Osteoblast (primary cell): ENCODE measurements around the gene SSC4D. TPM values are rescaled to one million over a fixed set of nuclear protein-coding genes. Genes with fewer than 3 reads are reported as not detected.

ENCODE experiments used
- DNase-seq: peaks from one replicate; pipeline ENCODE4 v3.0.0; 2011; ENCODE audit warnings: low spot score, mixed read lengths; ENCODE audit not compliant: insufficient read length; ENCODE audit errors: missing footprints
- H2AFZ ChIP-seq: 2 replicates; pipeline ENCODE4 v1.6.0; 2011; ENCODE audit warnings: mild to moderate bottlenecking, low read length
- H3K27ac ChIP-seq: 2 replicates; pipeline ENCODE4 v1.5.1; 2011; ENCODE audit warnings: mild to moderate bottlenecking, low read depth, low read length, moderate library complexity
- H3K27me3 ChIP-seq: 2 replicates; pipeline ENCODE4 v1.6.0; 2012; ENCODE audit warnings: mild to moderate bottlenecking, control low read depth, inconsistent platforms, low read length, moderate library complexity; ENCODE audit not compliant: insufficient read depth
- H3K36me3 ChIP-seq: 2 replicates; pipeline ENCODE4 v1.5.1; 2011; ENCODE audit warnings: mild to moderate bottlenecking, low read length, control low read depth, moderate library complexity; ENCODE audit not compliant: insufficient read depth
- H3K4me1 ChIP-seq: 2 replicates; pipeline ENCODE4 v1.5.1; 2011; ENCODE audit warnings: mild to moderate bottlenecking, low read length, control low read depth, moderate library complexity; ENCODE audit not compliant: insufficient read depth
- H3K4me2 ChIP-seq: 2 replicates; pipeline ENCODE4 v1.6.0; 2011; ENCODE audit warnings: mild to moderate bottlenecking, low read length; ENCODE audit not compliant: insufficient read depth
- H3K4me3 ChIP-seq: fragments of 200-600 bp; sonication (generic); 3 replicates; pipeline ENCODE4 v1.5.1; 2012; ENCODE audit warnings: mild to moderate bottlenecking, low read length, inconsistent platforms; ENCODE audit not compliant: insufficient read depth
- H3K79me2 ChIP-seq: 2 replicates; pipeline ENCODE4 v1.6.0; 2012; ENCODE audit warnings: mild to moderate bottlenecking, low read length, control low read depth, inconsistent platforms; ENCODE audit not compliant: insufficient read depth
- H3K9me3 ChIP-seq: 2 replicates; pipeline ENCODE4 v1.5.1; 2011; ENCODE audit warnings: low read depth, low read length, control low read depth
- H4K20me1 ChIP-seq: 2 replicates; pipeline ENCODE4 v1.6.0; 2012; ENCODE audit warnings: mild to moderate bottlenecking, low read length, control low read depth; ENCODE audit not compliant: insufficient read depth
- CTCF ChIP-seq: IDR thresholded peaks from 2 replicates; pipeline ENCODE4 v1.5.1; 2011; ENCODE audit warnings: mild to moderate bottlenecking, low read depth, low read length, moderate library complexity; ENCODE audit errors: extremely low read depth
- total RNA-seq: library from RNA; depleted of rRNA; stranded (reverse); fragments of >200 nt; gene quantifications from 2 replicates; pipeline ENCODE4 v1.2.3, GENCODE V29; 2012

The SSC4D gene
- total RNA-seq, 1 donor: 1.1 TPM

- H3K79me2 ChIP-seq: no peaks in the 10 kb centered on the region
- peaks cover 10% of the 10 kb centered on the region for H3K4me1 ChIP-seq
- no peak overlapping the region for H3K4me3 ChIP-seq
- no peaks in the 10 kb centered on the region for H3K36me3 ChIP-seq
- no peaks in the 10 kb centered on the region for H3K27me3 ChIP-seq
- peak overlapping the region; percentile 51 for H3K27ac ChIP-seq
- DNase-seq: peak; percentile 91
- no peak overlapping the region for H3K4me2 ChIP-seq
- H2AFZ ChIP-seq: peak overlapping the region; percentile 84
- TF ChIP-seq CTCF: no peak
- H3K9me3 ChIP-seq: no peaks in the 10 kb centered on the region
- no peaks in the 10 kb centered on the region for H4K20me1 ChIP-seq
Observed at GRCh38 chr7:76386691-76387260, 22.7 kb downstream of the SSC4D start.

GRCh38 chr7:76383089-76383944 is 26.2 kb downstream of the SSC4D start:
- TF ChIP-seq CTCF: no peak
- H3K9me3 ChIP-seq: no peaks in the 10 kb centered on the region
- no peak overlapping the region for H3K4me2 ChIP-seq
- H3K4me1 ChIP-seq: peaks cover 23% of the 10 kb centered on the region
- no peak overlapping the region for H3K27ac ChIP-seq
- H3K27me3 ChIP-seq: no peaks in the 10 kb centered on the region
- H3K4me3 ChIP-seq: no peak overlapping the region
- peak; percentile 83 for DNase-seq
- no peaks in the 10 kb centered on the region for H4K20me1 ChIP-seq
- H3K36me3 ChIP-seq: no peaks in the 10 kb centered on the region
- H2AFZ ChIP-seq: no peak overlapping the region
- no peaks in the 10 kb centered on the region for H3K79me2 ChIP-seq

GRCh38 chr7:76381814-76382213 is 27.7 kb downstream of the SSC4D start:
- DNase-seq: no peak
- Histone ChIP-seq H3K27ac (no peak overlapping the region), H3K4me1 (peaks cover 30% of the 10 kb centered on the region), H3K9me3 (no peaks in the 10 kb centered on the region), H4K20me1 (no peaks in the 10 kb centered on the region), H3K4me3 (no peak overlapping the region), H3K79me2 (no peaks in the 10 kb centered on the region), H2AFZ (no peak overlapping the region), H3K27me3 (no peaks in the 10 kb centered on the region), H3K36me3 (no peaks in the 10 kb centered on the region), H3K4me2 (no peak overlapping the region)
- TF ChIP-seq CTCF: peak; percentile 6

- H3K36me3 ChIP-seq: no peaks in the 10 kb centered on the region
- peak overlapping the region; percentile 72 for H2AFZ ChIP-seq
- no peaks in the 10 kb centered on the region for H4K20me1 ChIP-seq
- H3K9me3 ChIP-seq: no peaks in the 10 kb centered on the region
- TF ChIP-seq CTCF: no peak
- no peak for DNase-seq
- peak overlapping the region; percentile 96 for H3K27ac ChIP-seq
- peak overlapping the region; percentile 85 for H3K4me2 ChIP-seq
- H3K79me2 ChIP-seq: no peaks in the 10 kb centered on the region
- H3K27me3 ChIP-seq: no peaks in the 10 kb centered on the region
- H3K4me3 ChIP-seq: peak overlapping the region; percentile 65
- peaks cover 27% of the 10 kb centered on the region for H3K4me1 ChIP-seq
Observed at GRCh38 chr7:76380623-76380966, 28.9 kb downstream of the SSC4D start.
